Mammary epithelial cell (primary cell): ENCODE results near the gene GMEB2.

Experiments used
- CTCF ChIP-seq, 2 donors: IDR thresholded peaks in 1 of 2; conservative IDR thresholded peaks in 1 of 2; 2 replicates each; pipeline ENCODE4 v1.5.1; 2011 to 2012; ENCODE audit warnings: inconsistent platforms in 2 of 2, low read length in 2 of 2, mild to moderate bottlenecking in 2 of 2, control low read depth in 1 of 2, low read depth in 1 of 2; ENCODE audit not compliant: insufficient read depth in 1 of 2; ENCODE audit errors: extremely low read depth in 1 of 2
- EZH2 ChIP-seq: IDR thresholded peaks from 2 replicates; pipeline ENCODE4 v1.6.1; 2012; ENCODE audit warnings: low read length, inconsistent platforms, borderline replicate concordance

- TF ChIP-seq CTCF (conservative IDR thresholded peaks at IDR 0.05 in 1 of 2, IDR thresholded peaks at IDR 0.05 in 1 of 2; ENCODE audit: extremely low read depth in 1 of 2, insufficient read depth in 1 of 2, low read depth in 1 of 2, low read length in 2 of 2) (no peak), EZH2 (no peak)
Measured at GRCh38 chr20:63617876-63618265, 9.0 kb downstream of the GMEB2 start.
